ENCODE measurements around the gene SPATA21.

SPATA21 gene

GRCh38 chr1:16376971-16377370 is 60.3 kb downstream of the SPATA21 start:
- no peak for DNase-seq

- DNase-seq, result no peak
Observed at GRCh38 chr1:16375521-16376340, 61.5 kb downstream of the SPATA21 start.

- DNase-seq, result no peak
Observed at GRCh38 chr1:16374266-16374665, 63.0 kb downstream of the SPATA21 start.

GRCh38 chr1:16372535-16373285 is 64.5 kb downstream of the SPATA21 start:
- no peak for DNase-seq

- DNase-seq, result peak; percentile 83
Observed at GRCh38 chr1:16371725-16372124, 65.5 kb downstream of the SPATA21 start.

- DNase-seq, result no peak
Observed at GRCh38 chr1:16369821-16370220, 67.4 kb downstream of the SPATA21 start.

DNA sequence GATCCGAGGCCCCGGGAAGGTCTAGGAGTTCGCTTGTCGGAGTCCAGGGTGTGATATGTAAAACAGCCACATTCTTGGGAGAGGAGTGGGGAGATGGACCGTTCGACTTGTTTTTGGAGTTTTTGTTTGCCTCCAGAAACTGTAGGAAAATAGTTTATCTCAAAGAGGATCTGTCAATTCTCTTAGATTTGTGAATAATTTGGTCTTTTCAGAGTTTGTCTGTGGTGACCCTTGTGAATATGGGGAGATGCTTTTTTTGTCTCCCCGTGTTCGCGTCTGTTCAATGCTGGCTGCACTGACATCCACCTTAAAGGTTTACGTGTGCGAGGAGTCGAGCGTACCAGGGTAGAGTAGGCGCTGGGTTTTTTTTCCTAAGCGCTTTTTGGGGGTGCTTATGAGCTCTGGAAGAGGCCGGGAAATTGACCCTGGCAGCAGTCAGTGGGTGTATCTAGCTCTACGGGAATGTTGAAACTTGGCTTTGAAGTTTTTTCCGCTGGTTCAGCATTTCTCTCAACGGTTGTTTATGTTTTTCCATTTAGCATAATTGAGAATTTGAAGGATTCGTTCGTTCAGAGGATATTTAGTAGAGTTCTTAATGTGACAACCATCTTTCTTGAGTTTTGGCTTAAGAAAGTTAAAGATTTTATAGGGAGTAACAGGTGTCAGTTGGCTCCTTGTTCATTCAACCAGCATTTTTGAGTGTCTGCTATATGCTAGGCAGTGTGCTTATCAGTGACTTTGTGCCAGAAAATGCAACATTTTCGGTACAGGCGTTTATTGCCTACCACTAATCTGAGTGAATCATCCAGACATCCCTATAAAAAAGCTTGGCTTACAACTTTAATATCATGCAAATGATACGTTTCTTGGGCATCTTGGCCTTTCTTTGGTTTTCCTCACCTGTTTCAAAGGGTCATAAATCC is 69.0 kb downstream of the SPATA21 start:
- no peak for DNase-seq

DNA sequence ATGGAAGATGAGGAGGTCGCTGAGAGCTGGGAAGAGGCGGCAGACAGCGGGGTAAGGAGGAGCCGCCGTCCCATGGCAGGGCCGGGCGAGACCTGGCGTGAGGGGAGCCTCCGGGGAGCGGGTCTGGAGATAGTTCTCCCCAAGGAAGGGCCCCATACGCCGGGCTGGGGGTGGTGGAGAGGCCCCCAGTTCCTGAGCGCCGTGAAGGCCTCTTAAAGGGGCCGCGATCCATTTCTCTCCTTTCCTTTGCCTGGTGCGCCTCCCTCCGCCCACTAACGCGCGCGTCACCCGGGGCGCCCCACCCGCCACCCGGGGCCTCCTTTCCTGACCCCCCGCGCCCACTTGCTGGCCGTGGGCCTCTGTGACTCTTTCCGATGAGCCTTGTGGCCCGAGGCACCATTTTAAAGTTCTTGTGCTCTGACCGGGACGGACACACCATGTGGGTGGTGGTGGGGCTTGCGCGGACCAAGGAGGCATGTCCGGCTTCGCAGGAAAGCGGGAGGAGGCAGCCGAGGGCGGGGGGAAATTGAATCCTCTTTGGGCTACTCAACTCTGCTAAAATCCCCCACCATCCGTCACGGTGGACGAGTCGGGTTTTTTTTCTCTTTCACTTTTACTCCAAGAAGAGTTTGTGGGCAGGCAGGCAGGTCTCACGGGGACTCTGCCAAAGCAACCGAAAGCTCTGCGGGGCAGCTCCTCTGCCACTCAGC is 69.8 kb downstream of the SPATA21 start:
- DNase-seq, result peak; percentile 79

GRCh38 chr1:16366722-16367257 is 70.4 kb downstream of the SPATA21 start, which contains the start of gene SZRD1:
Gene SZRD1 (plus strand): TSS chr1:16367242. CDS start chr1:16367258, 16 bp downstream.
- peak; percentile 99 for DNase-seq

- peak; percentile 82 for DNase-seq
Observed at GRCh38 chr1:16365146-16365498, 72.1 kb downstream of the SPATA21 start.

DNA sequence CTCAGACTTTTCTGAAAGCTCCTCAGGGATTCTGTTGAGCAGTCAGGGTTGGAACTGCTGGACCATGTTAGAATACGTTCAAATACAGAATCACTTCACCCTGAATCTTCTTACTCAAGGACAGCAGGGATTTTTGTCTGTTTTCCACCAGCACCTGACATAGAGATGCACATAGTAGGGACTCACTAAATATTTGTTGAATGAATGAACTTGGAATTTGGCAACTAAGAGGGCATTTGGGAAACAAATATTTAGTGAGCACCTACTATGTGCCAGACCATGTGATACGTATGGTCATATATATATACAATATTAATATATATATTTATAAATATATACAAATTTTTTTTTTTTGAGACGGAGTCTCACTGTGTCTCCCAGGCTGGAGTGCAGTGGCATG is 80.4 kb downstream of the SPATA21 start:
- DNase-seq, result no peak

- DNase-seq, result no peak
Observed at GRCh38 chr1:16354619-16355018, 82.6 kb downstream of the SPATA21 start.

DNA sequence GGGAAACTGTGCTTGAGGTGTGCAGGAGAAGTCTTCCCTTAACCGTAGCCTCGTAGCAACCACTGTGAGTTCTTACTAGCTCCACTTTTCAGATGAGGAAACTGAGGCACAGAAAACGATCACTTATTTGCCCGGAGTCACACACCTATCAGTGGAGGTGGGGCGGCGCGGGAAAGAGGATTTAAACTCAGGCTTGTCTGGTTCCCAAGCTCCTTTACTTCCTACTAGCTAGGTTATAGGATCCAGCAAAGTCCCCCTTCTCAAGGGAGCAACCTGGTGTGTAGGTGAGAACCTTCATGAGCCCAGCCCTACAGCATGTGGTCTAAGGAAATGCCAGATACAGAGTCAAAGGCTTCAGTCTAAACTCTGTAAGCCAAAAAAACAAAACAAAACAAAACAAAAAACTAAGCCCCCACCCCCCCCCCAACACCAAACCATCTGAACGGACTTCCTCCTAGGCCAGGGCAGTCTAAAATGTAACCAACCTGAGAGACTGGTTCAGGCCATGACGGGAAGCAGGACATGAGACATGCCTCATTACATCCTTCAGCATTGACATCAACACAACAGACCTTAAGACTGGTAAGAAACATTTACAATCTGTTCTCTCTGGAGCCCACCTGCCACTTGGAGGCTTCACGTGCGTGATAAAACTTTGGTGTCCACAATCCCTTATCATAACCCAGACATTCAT is 84.2 kb downstream of the SPATA21 start:
- DNase-seq, result peak; percentile 10

DNA sequence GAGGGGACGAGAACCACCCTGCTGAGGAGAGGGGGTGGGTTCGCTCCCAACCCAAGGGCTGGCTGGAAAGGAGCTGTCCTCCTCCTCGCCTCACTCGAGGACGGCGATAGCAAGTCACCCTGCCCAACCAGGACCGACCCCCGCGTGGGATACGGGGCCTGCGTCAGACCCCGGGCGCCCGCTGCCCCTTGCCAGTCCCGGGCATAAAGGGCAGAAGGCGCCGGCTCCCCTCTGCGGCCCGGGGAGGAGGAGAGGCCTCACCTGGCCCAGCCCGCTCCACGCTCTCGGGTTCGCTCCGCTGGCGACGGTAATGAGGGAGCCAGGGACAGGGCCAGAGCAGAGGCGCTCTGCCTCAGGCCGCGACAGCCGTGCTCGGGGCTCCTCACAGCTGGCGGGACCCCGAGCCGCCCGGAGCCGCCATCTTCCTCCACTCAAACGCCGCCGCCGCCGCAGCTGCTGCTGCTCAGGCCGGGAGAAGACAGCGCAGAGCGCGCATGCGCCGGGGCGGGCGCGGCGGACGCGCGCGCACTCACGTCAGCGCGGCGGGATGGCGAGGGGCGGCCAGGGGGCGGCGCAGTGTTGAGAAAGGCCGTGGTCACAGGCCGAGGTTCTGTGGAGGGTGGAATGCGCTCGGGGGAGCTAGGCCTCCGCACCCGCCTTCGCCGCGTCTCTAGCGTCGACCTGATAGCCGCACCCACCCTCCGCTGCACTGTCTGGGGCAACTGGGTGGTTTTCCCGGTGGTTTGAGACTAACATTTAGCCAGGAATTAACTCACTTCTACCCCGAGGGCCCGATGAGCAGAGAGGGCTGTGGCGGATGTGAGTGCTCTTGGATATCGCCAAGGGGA is 85.0 kb downstream of the SPATA21 start, which contains the start of gene FBXO42:
Gene FBXO42, minus strand, starts transcription at position 487 of the 848 bp plus-strand sequence. CDS start 37,062 bp downstream, outside the sequence.
- peak; percentile 80 for DNase-seq

- DNase-seq, result no peak
Observed at GRCh38 chr1:16351456-16351993, 85.7 kb downstream of the SPATA21 start.

- DNase-seq, result no peak
Observed at GRCh38 chr1:16349847-16350406, 87.3 kb downstream of the SPATA21 start.
